Measurements from ENCODE around the gene AGXT2.
"Not testable (repeated sequence)": the region's sequence is repeated elsewhere in the genome, so short reads cannot be mapped to it uniquely, and the experiment has no call there.

AGXT2 gene

GRCh38 chr5:35010676-35011075 is 37.1 kb downstream of the AGXT2 start:
- DNase-seq: no peak

- DNase-seq: no peak
These were observed 38.1 kb downstream of the AGXT2 start for GRCh38 chr5:35009657-35010056.

GRCh38 chr5:35009019-35009418 is 38.7 kb downstream of the AGXT2 start:
- no peak for DNase-seq

- no peak for DNase-seq
These were observed 43.0 kb downstream of the AGXT2 start for GRCh38 chr5:35004771-35005170.

- DNase-seq: no peak
These were observed 43.5 kb downstream of the AGXT2 start for GRCh38 chr5:35004200-35004599.

GRCh38 chr5:35003018-35003957 is 44.5 kb downstream of the AGXT2 start:
- DNase-seq: peak; percentile 84

GRCh38 chr5:35002459-35002858 is 45.3 kb downstream of the AGXT2 start:
- DNase-seq: no peak

- DNase-seq: no peak
These were observed 45.9 kb downstream of the AGXT2 start for GRCh38 chr5:35001842-35002241.

GRCh38 chr5:34998058-34998789 is 49.5 kb downstream of the AGXT2 start:
- no peak for DNase-seq

- DNase-seq: no peak
These were observed 51.5 kb downstream of the AGXT2 start for GRCh38 chr5:34996261-34996660.

GRCh38 chr5:34993951-34994350 is 53.8 kb downstream of the AGXT2 start:
- no peak for DNase-seq

- DNase-seq: no peak
These were observed 56.1 kb downstream of the AGXT2 start for GRCh38 chr5:34991486-34992238.

- no peak for DNase-seq
These were observed 60.8 kb downstream of the AGXT2 start for GRCh38 chr5:34986965-34987364.

GRCh38 chr5:34982823-34983222 is 64.9 kb downstream of the AGXT2 start:
- DNase-seq: no peak

GRCh38 chr5:34978681-34979080 is 69.1 kb downstream of the AGXT2 start:
- DNase-seq: no peak

- no peak for DNase-seq
These were observed 69.7 kb downstream of the AGXT2 start for GRCh38 chr5:34977934-34978613.

GRCh38 chr5:34976347-34976746 is 71.4 kb downstream of the AGXT2 start:
- DNase-seq: no peak

GRCh38 chr5:34971655-34972054 is 76.1 kb downstream of the AGXT2 start:
- not testable (repeated sequence) for DNase-seq

- DNase-seq: no peak
These were observed 77.2 kb downstream of the AGXT2 start for GRCh38 chr5:34970552-34970951.

GRCh38 chr5:34968258-34968657 is 79.5 kb downstream of the AGXT2 start:
- no peak for DNase-seq

GRCh38 chr5:34967540-34967939 is 80.2 kb downstream of the AGXT2 start:
- no peak for DNase-seq

GRCh38 chr5:34959323-34959722 is 88.4 kb downstream of the AGXT2 start:
- peak; percentile 5 for DNase-seq
